NOMO-1 (cell line): ENCODE data around the gene OGFOD2.

ENCODE experiments used
- DNase-seq, 2 experiments: peaks; one replicate each; lab custom pipeline; 2025; ENCODE audit not compliant: unreplicated experiment in 2 of 2; lab: John Stamatoyannopoulos, UW

The OGFOD2 gene

DNA sequence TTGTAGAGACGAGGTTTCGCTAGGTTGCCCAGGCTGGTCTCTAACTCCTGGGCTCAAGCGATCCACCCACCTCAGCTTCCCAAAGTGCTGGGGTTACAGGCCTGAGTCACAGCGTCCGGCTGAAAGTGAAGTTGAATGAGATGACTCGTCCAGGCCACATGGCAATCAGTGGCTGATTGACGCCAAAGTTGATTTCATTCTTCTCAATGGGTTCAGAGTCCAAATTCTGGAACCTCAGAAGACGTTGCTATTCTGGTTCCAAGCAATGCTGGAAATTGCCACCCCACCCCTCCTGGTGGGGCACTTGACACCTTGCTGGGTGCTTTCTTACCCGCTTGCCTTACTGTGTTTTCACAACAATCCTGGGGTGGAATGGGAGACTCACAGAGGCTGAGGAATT lies 23.6 kb upstream of the OGFOD2 start:
- DNase-seq: no peak

DNA sequence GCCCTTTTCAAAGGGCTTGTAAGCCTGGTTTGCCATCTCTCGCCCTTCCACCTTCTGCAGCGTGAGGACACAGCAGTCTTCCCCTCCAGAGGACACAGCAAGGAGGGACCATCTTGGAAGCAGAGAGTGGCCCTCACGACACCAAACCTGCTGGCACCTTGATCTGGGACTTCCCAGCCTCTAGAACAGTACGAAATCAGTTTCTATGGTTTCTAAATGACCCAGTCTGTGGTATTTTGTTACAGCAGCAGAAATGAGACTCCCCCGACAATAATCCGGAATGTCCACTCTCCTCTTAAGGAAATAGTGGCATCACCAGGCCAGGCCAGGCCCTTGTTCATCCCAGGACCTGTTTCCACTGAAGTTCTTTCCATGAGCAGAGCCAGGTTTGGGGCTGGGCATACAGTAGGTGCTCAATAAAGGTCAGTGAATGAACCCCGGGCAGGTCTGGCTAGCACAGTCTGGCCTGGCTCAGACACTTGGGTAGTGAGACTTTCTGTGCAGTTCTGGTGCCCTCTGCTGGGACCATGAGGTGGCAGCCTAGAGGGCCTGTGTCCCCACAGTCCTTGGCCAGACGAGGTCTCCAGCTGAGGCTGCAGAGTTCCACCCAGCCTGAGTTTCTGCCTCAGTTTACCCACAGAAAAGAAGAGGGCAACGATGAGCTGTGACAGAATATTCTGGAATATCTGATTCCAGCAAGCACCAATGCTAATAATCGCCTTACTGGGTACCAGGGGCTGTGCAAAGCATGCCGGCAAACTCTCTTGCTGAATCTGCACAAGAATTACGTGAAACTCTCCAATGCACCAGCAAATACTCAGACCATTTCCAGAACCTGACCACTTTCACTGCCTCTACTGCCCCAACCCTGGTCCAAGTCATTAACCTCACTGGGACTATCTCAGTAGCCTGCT lies 22.8 kb upstream of the OGFOD2 start:
- DNase-seq: peak; percentile 32 to 63

DNA sequence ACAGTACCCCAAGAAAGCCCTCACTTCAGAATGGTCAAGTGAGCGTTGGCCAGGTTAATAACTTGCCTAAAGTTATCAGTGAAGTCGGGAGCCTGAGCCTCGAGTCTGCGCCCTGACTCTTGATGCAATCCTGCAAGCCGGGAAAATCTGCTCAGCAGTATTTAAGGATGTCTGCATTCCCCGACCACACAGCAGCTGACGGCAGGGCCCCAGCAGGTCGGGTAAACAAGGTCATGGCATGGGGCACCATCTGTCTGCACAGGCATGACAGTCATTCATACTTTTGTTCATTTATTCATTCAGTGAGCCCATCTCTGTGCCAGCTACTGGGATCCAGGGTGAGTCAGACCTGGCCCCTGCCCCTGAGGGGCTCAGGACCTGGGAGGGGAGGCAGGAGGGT lies 19.9 kb upstream of the OGFOD2 start:
- DNase-seq: no peak

DNA sequence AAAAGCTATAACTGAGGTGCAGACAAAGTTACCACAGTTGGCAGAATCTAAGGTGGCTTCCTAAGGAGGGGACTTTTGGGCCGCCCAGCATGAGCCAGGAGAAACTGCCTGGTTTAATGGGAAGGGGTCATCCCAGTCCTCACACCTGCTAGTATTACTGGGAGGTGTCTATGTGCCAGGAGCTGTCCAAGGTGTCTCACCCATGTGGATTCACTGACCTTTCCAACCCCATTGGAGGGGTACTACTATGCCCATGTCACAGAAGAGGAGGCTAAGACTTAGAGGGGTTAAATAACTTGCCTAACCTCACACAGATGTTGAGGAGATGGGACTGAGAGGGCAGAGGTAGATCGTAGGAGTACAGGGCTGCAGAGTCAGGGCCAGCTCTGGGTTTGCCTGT lies 19.0 kb upstream of the OGFOD2 start:
- no peak for DNase-seq

DNA sequence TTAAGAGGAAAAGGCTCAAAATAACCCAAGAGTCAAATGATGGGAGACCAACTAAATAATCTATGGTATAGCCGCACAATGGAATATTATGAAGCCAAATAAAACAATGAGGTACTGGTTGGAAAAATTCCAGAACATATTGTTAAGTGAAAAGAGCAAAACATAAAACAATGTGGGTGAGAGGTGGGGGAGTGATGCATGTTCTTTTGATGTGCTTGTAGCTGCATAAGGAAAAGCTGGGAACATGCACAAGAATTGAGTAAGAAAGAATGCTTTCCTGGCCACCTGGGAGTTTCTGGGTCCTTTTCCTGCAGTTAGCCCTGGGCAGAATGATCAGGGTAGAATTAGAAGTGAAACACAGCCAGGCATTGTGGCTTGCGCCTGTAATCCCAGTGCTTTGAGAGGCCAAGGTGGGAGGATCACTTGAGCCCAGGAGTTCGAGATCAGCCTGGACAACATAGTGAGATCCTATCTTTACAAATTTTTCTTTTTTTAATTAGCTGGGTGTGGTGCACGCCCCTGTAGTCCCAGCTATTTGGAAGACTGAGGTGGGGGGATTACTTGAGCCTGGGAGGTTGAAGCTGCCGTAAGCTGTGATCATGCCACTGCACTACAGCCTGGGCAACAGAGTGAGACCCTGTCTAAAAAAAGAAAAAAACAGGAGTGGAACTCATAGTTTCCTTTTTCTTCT lies 16.7 kb upstream of the OGFOD2 start:
- DNase-seq: no peak

DNA sequence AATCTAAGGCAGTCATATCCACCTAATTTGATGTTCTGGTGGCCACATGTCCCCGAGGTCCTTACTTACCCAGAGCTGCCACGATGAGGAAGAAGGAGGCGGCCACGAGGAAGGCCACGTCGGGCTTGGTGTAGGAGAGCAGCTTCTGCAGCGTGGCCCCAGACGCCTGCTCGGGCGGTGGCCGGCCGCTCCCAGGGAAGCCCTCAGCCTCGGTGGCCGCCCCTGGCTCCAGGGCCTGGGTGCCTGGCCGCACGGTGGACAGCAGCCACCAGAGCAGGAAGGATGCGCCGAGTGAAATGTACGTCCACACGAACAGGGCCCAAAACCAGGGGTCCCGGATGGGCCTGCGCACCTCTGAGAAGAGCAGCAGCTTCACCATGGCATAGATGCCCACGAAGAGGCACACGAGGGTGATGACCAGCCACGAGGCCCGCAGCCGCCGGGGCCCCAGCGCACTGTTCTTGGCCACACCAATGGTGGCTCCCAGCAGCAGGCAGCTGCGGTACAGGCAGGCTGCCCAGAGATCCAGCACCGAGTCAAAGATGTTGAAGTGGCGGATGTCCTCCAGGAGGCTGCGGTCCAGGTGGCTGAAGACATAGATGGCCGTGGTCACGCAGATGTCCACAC lies 15.4 kb upstream of the OGFOD2 start:
- DNase-seq: no peak

DNA sequence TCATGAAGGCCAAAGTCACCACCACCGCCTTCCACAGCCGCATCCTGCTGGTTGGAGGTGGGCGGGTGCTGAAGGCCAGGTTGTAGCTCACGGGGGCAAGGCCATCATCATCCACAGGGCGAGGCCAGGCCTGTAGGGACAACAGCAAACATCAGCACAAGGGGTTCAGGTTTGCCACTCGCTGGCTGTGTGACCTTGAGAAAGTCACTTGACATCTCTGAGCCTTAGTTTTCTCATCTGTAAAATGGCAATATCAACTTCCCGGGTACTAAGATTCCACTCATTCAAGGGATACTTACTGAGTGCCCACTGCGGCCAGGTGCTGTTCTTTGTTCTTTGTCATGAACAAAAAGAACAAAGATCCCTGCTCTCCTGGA lies 14.9 kb upstream of the OGFOD2 start:
- DNase-seq: no peak

DNA sequence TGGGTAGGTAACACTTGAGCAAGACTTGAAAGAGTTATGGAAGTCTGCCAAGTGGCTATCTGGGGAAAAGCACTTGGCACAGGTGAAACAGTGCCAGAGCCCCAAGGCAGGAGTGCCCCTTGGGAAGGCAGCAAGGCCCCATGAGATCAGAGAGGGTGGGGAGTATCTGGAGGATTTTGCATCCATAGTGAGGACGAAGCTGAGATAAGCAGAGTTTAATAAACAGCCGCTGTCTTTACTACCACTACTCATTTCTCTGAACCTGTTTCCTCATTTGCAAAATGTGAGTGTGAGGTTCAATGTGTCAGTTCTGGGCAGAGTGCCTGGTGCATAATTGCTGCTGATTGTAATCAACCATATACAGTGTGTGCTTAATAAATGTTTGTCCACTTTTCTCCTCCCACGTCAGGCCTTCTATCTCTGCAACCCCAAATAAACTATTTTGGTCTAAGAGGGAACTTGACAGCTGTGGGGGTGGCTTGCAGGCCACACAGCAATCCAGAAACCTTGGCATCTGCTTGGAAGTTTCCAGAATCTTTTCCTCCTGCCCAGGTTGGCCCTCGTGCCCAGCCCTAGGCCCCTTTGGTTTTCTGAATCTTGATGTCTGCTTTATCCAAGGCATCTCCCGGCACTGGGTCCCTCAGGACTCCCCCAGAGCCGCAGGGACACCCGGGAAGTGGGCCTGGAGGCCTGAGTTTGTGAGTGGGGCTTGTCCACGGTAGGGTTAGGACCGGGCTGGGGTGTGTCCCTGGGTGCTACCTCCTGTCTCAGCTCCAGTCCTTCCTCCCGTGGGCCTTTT lies 13.3 kb upstream of the OGFOD2 start:
- DNase-seq: no peak

DNA sequence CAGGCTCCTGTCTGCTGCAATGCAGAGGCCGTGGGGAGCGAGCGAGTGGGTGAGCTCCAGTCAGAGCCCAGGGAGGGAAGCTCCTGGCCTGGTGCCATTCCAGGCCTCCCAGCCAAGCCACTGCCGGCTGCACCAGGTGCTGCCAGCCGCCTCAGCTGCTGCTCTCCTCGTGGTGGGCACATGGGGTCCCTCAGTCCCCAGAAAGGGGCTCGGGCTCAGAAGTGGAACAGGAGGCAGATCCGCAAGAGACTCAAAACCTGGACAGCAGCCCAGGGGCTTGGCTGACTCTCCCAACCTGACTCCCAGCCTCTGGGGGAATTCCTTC lies 11.1 kb upstream of the OGFOD2 start:
- no peak for DNase-seq

DNA sequence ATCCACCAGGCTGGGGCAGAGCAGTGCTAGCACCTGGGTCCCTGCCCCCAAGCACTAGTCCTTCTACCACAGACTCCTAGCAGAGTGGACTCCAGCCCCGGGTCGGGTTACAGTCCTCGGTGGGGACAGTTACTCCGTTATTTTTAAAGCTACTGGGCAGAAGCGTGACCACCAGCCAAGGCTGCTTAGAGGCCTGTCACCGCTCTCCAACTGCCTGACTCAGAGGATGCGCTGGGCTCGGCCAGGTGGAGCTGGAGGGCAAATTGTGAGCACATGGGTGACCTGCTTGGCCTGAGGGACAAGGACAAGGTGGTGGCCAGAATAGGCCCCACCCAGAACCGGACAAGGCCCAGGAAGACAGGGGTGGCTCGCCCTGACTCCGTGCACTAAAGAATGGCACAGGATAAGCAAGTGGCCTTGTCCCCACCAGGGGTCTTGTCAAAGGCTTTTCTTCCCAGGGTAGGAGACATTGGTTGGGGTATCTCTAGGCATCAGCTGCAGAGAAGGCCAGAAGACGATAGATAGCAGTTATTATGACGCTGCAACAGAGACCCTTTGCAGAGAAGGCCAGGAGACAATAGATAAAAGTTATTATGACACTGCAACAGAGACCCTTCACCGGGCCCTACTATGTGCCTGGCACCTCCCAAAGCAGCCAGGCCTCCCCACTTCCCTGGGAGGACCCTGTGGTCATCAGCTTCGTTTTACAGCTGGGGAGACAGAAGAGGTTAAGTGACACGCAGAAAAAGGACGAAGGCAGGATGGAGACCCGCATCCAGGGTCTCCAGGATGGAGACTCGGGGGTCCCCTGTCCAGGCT lies 10.4 kb upstream of the OGFOD2 start:
- DNase-seq: no peak

DNA sequence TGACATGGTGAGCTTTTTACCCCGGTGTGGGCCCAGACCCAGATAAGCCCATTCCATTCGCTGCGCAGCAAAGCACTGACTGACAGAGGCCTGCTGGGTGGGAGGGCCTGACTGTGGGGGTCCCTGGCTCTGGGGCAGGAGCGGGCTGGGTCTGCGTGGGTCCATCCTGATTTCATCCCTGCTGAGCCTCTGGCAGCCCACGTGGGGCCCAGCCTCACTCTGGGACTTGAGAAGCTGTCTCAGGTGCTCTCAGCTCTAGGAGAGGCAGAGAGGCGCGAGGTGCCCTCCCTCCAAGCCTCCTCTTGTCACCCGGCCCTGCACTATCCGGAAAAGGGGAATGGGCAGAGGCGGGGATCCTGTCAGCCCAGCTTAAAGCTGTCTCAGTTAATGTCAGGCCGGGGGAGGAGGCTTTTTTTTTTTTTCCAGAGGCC lies 9.7 kb upstream of the OGFOD2 start:
- DNase-seq: no peak

DNA sequence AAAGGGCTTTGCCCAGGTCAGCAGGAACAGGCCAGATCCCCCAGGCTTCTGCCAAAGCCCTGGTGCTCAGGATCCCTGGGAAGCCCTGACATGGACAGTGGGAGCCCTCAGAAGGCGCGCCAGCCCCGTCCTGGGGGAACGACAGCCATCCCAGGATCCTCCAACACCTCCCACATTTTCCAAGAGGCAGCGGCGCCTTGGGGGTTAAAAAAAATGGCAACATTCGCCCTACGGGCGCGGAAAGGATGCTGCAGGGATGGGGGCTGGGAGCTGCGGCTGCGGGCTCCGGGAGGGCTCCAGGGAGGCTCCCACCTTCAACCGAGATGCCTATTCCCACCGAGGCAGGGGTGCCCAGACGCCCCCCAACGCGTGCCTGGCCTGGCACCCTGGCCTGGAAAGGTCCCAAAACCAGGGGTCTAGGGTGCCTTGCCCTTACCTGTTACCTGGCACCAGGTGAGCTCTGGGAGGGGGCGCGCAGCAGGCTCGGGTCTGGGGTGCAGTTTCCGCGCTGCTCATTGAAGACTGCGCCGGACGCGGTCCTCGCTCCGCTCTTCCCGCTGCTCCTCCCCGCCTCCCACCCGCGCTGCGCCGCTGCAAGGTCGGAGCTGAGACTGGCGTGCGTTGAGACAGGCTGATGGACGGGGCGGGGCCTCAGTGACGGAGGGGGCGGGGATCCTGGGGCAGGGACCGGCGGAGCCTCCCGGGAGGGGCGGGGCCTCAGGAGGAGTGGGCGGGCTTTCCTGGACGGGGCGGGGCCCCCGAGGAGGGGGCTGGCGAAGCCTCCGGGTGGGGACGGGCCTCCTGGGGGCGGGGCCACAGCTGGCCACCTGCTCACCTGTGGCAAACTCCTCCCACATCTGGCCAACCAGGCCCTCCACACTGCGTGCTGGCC lies 8.9 kb upstream of the OGFOD2 start, which contains the start of gene ABCB9:
Gene ABCB9, minus strand, starts transcription at position 613 of the 892 bp plus-strand sequence. CDS start 6,228 bp downstream, outside the sequence.
- DNase-seq: peak; percentile 75 to 86

DNA sequence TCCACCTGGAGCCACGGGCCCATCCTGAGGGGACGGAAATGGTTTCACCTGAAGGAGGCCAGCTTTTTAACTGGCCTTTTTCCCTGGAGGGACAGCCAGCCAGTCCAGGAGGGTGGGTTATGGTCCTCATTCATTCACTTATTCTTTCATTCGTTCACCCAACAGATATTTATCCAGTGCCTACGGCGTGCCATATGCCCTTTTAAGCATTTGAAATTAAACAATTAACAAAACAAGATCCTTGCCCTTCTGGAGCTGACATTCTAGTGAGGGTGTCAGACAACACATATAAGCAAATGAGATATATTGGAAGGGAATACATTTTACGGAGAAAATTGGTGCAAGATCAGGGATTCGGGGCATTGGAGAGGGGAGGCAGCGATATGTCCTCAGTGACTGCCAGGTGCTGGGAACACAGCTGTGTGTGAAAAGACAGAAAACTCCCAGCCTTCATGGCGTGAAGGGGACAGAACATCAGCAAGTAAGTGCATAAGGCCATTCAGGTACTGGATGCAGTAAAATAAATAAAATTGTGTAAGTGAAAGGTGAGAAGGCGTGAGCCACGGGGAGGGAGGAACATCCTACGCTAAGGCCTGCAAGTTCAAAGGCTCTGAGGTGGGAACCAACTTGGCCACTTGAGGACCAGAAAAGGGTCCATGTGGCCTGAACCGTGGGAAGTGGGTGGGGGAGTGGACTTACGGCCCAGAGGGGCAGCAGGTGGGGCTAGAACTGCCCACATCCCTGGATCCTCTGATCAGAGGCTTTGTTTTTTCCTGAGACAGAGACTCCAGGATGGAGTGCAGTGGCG lies 8.1 kb upstream of the OGFOD2 start:
- DNase-seq: no peak

DNA sequence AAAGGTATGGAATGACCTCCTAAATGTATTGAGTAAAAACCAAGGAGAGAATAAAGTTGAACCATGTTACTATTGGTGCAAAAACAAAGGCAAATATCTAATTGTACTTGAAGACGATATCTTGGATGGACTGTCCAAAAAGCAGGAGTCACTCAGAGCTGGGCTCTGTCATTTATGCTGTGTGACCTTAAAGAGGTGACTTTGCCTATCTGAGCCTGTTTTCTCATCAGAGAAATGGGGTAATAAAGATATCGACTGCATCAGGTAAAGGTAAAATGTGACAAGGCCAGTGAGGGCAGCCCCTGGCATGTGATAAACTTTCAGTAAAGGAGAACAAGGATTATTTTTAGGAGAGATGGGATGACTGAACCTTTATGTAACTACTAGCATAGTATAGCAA lies 6.9 kb upstream of the OGFOD2 start:
- no peak for DNase-seq

DNA sequence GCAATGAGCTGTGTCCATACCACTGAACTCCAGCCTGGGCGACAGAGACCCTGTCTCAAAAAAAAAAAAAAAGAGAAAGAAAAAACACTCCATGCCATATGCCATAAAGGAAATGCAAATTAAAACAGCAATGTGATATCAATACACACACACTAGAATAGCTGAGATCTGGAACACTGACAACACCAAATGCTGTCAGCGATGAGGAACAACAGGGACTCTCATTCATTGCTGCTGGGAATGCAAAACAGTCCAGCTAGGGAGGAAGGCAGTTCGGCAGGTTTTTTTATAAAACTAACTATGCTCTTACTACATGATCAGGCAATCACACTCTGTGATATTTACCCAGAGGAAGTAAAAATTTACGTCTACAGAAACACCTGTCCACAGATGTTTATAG lies 5.4 kb upstream of the OGFOD2 start:
- DNase-seq: no peak

DNA sequence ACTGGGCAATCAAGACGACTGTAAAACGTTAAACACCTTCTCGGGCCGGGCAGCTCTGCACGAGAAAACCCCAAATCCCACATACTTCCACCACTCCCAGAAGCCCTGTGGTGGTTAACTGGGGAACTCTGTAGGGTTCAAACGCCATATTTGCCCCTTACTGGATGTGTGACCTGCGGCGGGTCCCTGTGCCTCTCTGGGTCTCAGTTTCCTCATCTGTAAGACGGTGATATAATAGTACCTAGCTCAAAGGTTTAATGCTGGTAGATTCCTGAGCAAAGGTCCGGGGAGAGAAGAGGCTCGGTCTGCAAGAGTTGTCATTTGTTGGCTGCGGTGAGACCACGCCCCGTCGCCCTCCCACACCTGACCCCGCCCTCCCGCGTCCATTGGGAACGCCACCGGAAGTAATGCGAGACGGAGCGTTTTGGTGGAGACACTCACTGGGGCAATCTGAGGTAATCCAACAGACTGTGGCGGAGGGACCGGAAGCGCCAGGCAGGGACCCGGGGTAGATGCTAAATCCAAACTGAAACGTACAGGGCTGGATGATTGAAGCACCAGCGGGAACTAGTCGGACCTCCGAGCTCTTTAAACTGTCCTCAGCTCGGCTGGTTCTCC lies 661 bp upstream of the OGFOD2 start:
- DNase-seq: peak; percentile 94 to 95

DNA sequence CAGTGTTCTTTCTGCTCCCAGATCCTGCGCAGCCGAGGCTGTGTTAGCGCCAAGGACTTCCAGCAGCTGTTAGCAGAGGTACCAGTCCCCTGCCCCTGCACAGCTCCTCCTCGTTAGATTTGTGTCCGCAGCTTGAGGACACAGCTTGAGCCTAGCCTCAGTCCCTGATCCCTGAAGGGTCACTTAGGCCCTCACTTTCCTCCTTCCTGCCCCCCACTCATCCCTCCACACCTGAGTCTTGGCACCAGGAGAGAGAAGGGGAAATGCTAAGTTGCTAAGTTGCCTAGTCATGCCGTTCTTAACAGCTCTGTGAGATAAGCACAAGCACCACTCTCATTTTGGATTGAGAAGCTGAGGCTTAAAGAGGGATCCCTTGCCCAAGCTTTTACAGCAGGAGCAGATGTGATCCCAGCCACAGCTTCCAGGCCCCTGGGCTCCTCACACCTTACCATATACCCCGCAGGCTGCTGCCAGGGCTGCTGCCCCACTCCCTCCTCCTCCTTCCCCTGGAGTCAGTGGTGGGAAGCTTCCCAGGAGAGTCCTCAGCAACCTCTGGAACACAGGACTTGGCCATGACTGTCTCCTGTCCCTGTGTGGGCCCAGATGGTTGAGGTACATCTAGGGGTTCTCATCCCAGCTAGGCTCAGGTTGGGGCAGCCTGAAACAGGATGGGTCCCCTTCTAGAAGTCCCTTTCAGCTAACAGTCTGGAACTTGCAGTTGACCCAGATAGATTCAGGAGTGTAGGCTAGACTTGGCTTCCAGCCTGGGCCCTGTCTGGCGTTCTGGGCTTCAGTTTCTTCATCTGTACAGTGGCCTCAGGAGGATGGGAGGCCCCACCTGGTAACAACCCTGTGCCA lies 975 bp downstream of the OGFOD2 start:
- DNase-seq: peak in 1 of 2 experiments; percentile 14
